GM18870 (cell line): ENCODE measurements around the gene MYLK4.

Experiments
- ATAC-seq: cut with Tn5 transposase; IDR thresholded peaks from one replicate; pipeline ENCODE4 v1.9.1; 2021; ENCODE audit warnings: moderate library complexity; ENCODE audit not compliant: unreplicated experiment

Gene MYLK4

GRCh38 chr6:2635911-2636310, 114.8 kb downstream of the MYLK4 start:
- ATAC-seq: no peak

DNA sequence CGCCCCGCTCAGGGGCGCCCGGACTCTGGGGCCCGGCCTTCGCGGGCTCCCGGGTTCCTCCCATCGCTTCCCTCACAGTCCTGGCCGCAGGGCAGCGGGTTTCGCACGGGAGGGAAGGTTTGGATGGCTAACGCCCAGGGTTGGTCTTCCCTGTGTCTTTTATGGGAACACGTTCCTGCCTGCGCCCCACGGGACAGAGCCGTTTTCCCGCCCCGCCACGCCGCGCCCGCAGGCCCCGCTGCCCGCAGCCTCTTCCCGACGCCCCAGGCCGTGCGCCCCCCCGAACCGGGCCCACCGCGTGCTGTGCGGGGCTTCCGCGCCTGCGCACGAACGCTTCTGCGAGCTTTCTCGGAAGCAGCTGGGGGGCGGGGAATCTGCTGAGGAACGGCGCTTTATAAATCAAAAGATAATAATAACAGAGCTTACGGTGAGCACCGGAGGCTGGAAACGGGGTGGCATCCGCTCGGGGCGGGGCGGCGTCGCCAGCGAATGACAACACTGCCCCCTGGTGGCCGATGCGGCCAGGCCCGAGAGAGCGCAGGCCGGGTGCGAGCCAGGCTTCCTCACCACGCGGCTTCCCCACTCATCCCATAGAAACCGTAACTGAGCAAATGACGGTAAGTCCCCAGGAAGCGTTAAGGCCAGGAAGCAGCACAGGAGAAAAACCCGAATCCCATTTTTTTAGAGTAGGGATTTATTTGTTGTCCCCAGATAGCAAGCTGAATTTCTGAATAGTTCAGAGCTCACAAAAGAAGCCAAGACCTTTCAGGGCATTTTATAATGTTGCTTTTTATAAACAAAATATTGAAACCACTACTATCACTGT, 116.4 kb downstream of the MYLK4 start:
- ATAC-seq: no peak

GRCh38 chr6:2633736-2634135, 117.0 kb downstream of the MYLK4 start:
- no peak for ATAC-seq

GRCh38 chr6:2632976-2633584, 117.6 kb downstream of the MYLK4 start:
- ATAC-seq: no peak

GRCh38 chr6:2632368-2632767, 118.4 kb downstream of the MYLK4 start:
- no peak for ATAC-seq

DNA sequence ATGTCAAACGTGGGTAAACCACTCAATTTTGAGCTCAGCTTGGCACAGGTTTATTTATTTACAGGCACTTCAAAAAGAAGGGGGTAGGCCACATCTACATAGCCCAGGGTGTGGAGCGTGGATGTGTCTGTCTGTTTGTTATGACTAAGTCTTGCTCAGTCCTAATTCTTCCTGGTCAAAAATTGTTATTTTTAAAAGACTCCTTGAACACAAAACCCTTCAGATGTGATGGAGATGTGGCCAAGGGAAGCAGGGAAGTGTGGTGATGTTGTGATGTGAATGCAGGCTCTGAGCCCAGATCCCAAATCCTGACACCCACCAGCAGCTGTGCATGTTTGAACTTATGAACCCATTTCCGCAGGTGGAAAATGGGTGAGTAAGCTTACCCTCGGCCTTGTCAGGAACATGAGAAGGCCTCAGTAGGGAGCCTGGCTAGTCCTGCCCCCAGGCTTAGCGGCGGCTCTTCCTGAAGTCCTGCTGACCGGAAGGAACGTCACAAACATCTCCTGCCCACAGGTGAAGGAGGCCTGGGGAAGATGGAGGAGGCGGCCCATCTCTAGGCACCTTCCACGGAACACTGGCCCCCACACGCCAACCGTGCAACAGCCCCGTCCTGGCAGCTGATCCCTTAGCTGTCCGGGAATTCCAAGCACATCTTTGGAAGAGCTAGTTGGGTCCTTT, 119.7 kb downstream of the MYLK4 start:
- no peak for ATAC-seq

GRCh38 chr6:2630359-2630758, 120.4 kb downstream of the MYLK4 start:
- ATAC-seq: no peak

GRCh38 chr6:2626401-2626800, 124.3 kb downstream of the MYLK4 start:
- no peak for ATAC-seq

- ATAC-seq: no peak
Observed at GRCh38 chr6:2625581-2625980, 125.1 kb downstream of the MYLK4 start.

DNA sequence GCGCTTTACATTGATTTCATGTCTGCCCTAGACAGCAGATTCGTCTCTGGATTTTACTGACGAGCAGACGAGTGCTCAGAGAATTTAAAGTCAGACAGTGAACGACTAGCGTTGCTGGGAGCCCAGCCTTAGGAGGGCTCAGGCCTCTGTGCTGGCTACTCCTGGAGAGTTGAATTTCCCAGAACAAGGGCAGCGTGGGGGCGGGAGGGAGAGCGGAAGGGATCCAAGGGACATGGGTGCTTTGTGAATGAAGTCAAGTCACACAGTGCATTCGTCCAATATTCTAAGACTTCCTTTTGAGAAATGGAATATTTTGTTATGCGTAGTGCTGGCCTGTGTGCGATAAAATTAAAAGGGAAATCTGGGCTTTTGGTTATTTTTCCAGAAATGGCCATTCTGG, 126.5 kb downstream of the MYLK4 start:
- ATAC-seq: no peak

DNA sequence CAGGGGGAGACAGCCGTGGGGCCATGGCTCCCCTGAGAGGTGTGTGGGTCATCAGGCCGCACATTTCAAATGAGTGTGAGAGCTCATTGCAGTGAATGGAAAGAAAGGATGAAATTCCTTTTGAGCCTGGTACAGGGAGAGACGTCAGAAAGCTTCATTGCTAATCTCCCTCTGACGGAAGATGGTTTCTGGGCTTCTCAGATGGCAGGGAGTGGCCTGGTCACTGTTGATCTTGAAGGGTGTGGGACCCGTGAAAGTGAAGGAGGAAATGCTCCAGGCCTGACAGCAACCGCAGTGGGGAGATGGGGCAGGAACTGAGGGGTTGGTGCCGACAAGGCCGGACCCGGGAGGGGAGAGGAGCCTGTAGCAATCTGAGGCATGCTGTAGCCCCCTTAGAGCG, 127.4 kb downstream of the MYLK4 start:
- no peak for ATAC-seq

DNA sequence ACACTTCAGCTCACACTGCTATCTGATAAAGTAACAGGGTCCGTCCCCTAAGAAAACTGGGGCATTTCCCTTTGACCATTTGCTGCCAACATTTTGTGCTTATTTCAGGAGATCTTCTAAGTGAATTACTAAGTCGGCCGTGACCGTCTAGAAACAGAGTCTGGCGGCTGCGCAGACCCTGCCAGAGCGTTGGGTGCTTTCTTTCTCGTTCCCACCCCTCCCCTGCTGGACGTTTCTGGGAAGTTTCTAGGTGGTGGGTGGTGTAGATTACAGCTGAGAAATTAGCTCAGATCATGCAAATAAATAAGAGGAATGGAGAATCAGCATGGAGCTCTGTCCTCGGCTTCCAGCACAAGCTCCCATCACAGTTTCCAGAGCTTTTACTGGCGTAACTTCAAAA, 128.1 kb downstream of the MYLK4 start:
- ATAC-seq: no peak

- no peak for ATAC-seq
Observed at GRCh38 chr6:2619651-2620050, 131.1 kb downstream of the MYLK4 start.

DNA sequence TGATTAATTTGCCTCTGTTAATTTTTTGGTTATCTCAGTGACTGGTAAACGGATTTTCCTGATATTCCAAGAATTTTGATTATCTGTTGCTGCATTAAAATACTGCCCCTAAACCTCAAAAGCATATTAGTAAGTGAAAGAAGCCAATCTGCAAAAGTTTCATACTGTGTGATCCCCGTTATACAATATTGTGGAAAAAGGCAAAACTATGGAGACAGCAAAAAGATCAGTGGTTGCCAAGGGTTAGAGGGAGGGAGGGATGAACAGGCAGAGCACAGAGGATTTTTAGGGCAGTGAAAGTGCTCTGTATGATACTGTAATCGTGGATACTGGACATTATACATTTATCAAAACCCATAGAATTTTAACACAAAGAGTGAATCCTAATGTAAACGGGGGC, 133.0 kb downstream of the MYLK4 start:
- no peak for ATAC-seq

DNA sequence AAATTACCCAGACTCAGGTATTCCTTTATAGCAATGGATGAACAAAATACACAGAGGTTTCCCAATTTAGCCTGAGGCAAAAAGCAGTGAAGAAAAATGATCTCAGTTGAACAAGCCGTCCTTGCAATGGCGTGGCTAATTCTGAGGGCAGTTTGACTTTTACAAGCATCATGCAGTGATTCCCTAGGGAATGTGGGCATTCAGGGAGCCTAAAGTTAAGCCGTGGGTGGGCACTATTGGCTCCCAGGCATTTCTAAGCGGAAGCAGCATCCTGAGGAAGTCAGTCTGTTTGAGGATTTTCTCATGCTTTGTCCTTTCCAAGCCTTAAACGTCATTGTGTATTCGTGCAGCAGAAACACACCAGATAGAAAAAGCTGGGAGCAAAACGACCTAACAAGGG, 133.9 kb downstream of the MYLK4 start:
- no peak for ATAC-seq

- no peak for ATAC-seq
Observed at GRCh38 chr6:2615251-2615650, 135.5 kb downstream of the MYLK4 start.

GRCh38 chr6:2614846-2615245, 135.9 kb downstream of the MYLK4 start:
- ATAC-seq: no peak

DNA sequence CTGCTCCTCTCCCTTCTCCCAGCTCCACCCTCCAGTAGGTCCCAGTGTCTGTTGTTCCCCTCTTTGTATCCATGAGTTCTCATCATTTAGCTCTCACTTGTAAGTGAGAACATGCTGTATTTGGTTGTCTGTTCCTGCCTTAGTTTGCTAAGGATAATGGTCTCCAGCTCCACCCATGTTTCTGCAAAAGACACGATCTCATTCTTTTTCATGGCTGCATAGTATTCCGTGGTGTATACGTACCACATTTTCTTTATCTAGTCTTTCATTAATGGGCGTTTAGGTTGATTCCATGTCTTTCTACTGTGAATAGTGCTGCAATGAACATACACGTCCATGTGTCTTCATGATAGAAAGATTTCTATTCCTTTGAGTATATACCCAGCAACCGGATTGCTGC, 136.6 kb downstream of the MYLK4 start:
- no peak for ATAC-seq
